ENCODE results near the gene ACOT11.

The ACOT11 gene

DNA sequence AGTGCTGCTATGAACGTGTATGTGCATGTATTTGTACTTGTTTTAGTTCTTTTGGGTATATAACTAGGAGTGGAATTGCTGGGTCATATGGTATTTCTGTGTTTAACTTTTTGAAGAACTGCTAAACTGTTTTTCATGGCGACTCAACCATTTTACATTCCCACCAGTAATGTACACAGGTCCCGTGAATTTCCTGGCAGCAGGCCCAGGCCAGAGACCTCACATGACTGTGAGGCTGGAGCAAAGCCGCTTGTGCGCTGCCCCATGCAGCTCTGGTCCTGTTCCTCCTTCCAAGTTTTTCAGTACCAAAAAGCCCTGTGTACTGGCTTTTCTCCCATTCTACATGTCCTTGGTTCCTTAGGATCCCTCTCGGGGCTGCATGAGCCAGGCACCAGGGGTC lies 29.6 kb downstream of the ACOT11 start:
- no peak for DNase-seq (ENCODE audit: extremely low spot score)
- no peak for TF ChIP-seq CTCF (IDR thresholded peaks at IDR 0.05; ENCODE audit: control extremely low read depth, extremely low read depth, low read depth, missing control alignments)
- ChIA-PET CTCF (no interaction called here), POLR2A (no interaction called here)

DNA sequence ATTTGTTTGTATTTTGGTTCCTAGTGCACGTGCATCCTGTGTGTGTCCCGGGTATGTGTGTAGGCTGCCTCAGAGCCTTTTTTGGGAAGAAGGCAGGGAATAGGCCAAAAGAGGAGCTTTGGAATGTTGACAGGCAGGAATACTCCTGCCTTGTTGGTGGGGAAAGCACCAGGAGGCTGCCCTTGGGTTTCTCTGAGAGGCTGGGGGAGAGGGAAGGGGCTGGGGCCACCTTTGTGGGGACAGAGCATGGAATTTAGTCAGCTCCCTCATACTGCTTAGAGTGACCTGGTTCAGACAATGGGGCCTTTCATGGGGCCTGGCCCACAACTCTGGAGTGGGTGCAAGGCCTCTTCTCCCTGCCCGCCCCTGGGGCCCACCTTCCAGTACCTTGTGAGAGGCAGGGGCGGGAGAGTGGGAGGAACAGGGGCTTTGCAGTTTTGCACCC lies 31.3 kb downstream of the ACOT11 start:
- ChIA-PET POLR2A (no interaction called here), CTCF (interaction anchor here (2.0 kb wide), 1 partner anchor 14 kb away, joined by 6 read pairs; no protein-coding TSS in a partner anchor)
- no peak for DNase-seq (ENCODE audit: extremely low spot score)
- no peak for TF ChIP-seq CTCF (IDR thresholded peaks at IDR 0.05; ENCODE audit: control extremely low read depth, extremely low read depth, low read depth, missing control alignments)

GRCh38 chr1:54580856-54581550 lies 33.0 kb downstream of the ACOT11 start:
- CTCF ChIA-PET: interaction anchor here (1.1 kb wide), 2 partner anchors 10 to 18 kb away, joined by 3 read pairs; no protein-coding TSS in a partner anchor
- POLR2A ChIA-PET: no interaction called here
- DNase-seq (ENCODE audit: extremely low spot score): no peak
- no peak for TF ChIP-seq CTCF (IDR thresholded peaks at IDR 0.05; ENCODE audit: control extremely low read depth, extremely low read depth, low read depth, missing control alignments)

DNA sequence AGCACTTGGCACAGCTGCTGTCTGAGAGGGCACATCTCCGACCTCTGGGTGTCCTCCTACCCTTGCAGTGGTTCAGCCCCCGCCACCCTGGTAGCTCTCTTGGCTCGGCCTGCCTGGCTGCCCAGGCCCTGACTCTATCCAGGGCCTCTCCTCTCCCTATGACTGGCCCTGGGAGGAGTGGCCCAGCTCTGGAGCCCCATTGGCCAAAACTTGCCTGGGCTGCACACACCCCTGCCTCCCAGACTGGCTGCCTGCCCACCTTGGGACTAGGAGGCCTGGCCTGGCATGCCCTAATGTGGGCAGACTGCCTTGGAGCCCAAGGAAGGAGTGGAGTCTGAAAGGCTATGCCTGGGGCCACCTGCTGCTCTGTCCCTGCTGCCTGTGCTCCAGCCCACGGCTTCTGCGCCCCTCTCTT lies 33.6 kb downstream of the ACOT11 start:
- no peak for TF ChIP-seq CTCF (IDR thresholded peaks at IDR 0.05; ENCODE audit: control extremely low read depth, extremely low read depth, low read depth, missing control alignments)
- DNase-seq (ENCODE audit: extremely low spot score): no peak
- CTCF ChIA-PET: interaction anchor here (0.7 to 1.1 kb wide), 2 partner anchors 9 kb away, joined by 3 read pairs; no protein-coding TSS in a partner anchor
- POLR2A ChIA-PET: no interaction called here

- no peak for TF ChIP-seq CTCF (IDR thresholded peaks at IDR 0.05; ENCODE audit: control extremely low read depth, extremely low read depth, low read depth, missing control alignments)
- CTCF ChIA-PET: interaction anchor here (0.7 to 1.6 kb wide), 3 partner anchors 8 to 36 kb away, joined by 3 read pairs; no protein-coding TSS in a partner anchor
- POLR2A ChIA-PET: no interaction called here
- DNase-seq (ENCODE audit: extremely low spot score): no peak
Measured at GRCh38 chr1:54582566-54583306, 34.7 kb downstream of the ACOT11 start.

- POLR2A ChIA-PET: no interaction called here
- CTCF ChIA-PET: interaction anchor here (1.4 to 1.6 kb wide), 2 partner anchors 27 to 37 kb away, joined by 3 read pairs; no protein-coding TSS in a partner anchor
- TF ChIP-seq CTCF (IDR thresholded peaks at IDR 0.05; ENCODE audit: control extremely low read depth, extremely low read depth, low read depth, missing control alignments): no peak
- no peak for DNase-seq (ENCODE audit: extremely low spot score)
Measured at GRCh38 chr1:54583307-54583686, 35.3 kb downstream of the ACOT11 start.
